ENCODE results near the gene THADA. TPM values are rescaled to one million over a fixed set of nuclear protein-coding genes. Genes with fewer than 3 reads are reported as not detected.
A peak's percentile ranks its signal among the peaks of the same experiment; 100 is the strongest.

THADA gene
- total RNA-seq, 4 donors from 2014 or later, result 49.9 to 90.2 (median 65.2) TPM

- no peak for TF ChIP-seq POLR2A (IDR thresholded peaks at IDR 0.05)
- TF ChIP-seq, protein P1, sequence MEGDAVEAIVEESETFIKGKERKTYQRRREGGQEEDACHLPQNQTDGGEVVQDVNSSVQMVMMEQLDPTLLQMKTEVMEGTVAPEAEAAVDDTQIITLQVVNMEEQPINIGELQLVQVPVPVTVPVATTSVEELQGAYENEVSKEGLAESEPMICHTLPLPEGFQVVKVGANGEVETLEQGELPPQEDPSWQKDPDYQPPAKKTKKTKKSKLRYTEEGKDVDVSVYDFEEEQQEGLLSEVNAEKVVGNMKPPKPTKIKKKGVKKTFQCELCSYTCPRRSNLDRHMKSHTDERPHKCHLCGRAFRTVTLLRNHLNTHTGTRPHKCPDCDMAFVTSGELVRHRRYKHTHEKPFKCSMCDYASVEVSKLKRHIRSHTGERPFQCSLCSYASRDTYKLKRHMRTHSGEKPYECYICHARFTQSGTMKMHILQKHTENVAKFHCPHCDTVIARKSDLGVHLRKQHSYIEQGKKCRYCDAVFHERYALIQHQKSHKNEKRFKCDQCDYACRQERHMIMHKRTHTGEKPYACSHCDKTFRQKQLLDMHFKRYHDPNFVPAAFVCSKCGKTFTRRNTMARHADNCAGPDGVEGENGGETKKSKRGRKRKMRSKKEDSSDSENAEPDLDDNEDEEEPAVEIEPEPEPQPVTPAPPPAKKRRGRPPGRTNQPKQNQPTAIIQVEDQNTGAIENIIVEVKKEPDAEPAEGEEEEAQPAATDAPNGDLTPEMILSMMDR (IDR thresholded peaks at IDR 0.05), result no peak
- Histone ChIP-seq H3K27ac (no peak overlapping the region), H3K9me3 (no peaks in the 10 kb centered on the region), H3K36me3 (peaks cover 0 to 10% of the 10 kb centered on the region in 2 donors), H3K4me3 (replicated peaks in 1 of 3) (no peak overlapping the region), H3K27me3 (no peaks in the 10 kb centered on the region), H3K4me1 (peaks cover 21 to 29% of the 10 kb centered on the region in 2 donors)
- 82 to 91% methylated on average over 9 of the region's 9 CpGs for WGBS, 2 donors
- intact Hi-C loops (cut with DNase I), result loop anchor here (5.0 kb wide), 3 partner anchors 101 to 256 kb away; no protein-coding TSS in a partner anchor
- DNase-seq, result no peak
Measured at GRCh38 chr2:43233218-43234212, 362.3 kb downstream of the THADA start.

DNA sequence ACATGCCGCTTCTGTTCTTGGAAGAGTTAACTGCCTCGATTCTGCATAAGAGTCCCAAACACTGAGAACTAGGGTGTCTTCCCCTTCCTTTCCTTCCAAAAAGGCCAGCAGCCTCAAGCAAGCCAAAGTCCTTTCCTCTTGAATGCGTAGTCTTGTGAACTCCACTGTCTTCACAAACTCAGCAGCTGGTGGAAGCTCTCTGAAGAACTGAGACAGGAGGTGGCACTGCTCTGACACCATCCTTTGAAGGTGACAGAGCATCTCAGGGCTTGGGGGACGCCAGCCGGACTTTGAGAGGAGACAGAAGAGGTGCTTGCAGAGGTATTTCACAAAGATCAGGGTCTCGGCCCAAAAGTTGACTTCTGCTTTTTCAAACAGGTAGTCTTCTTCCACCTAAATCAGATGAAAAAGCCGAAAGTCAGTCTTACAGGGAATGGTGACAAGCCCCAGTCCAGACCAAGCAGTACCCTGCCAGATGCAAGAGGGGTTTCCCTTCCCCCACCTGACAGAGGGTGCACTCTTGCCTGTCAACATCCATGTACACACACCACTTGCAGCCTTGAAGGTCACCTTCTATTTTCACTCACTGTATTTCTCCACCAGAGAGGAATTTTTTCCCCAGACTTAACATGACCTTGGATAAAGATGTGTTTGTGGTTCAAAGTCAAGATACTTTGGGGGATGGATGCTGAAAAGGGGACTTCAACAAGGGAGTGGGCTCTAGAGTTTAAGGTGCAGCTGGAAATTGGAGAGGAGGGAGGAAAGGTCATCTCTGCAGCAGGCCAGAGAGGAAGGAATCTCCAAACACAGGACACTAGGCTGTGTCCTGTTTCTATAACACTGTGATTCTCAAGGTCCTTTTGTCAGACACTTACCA, 364.6 kb downstream of the THADA start:
- H3K27me3 ChIP-seq, result no peaks in the 10 kb centered on the region
- peaks cover 1 to 12% of the 10 kb centered on the region in 2 donors for H3K36me3 ChIP-seq
- WGBS, 2 donors, result 89% methylated on average over 7 of the region's 7 CpGs
- H3K27ac ChIP-seq, result peak overlapping the region in 2 of 3 donors; percentile 31 to 37
- no peak for TF ChIP-seq POLR2A (IDR thresholded peaks at IDR 0.05)
- TF ChIP-seq, protein P1 (IDR thresholded peaks at IDR 0.05), result no peak
- intact Hi-C loops (cut with DNase I), result loop anchor here (5.0 kb wide), 3 partner anchors 99 to 254 kb away; no protein-coding TSS in a partner anchor
- DNase-seq, result no peak
- no peak overlapping the region for H3K4me3 ChIP-seq (replicated peaks in 1 of 3)
- H3K4me1 ChIP-seq, result peaks cover 25 to 29% of the 10 kb centered on the region in 2 donors
- no peaks in the 10 kb centered on the region for H3K9me3 ChIP-seq

- WGBS, 2 donors, result 84% methylated on average over 4 of the region's 4 CpGs
- peak overlapping the region in 2 of 3 donors; percentile 21 to 37 for H3K27ac ChIP-seq
- intact Hi-C loops (cut with DNase I), result loop anchor here (5.0 kb wide), 3 partner anchors 98 to 253 kb away; no protein-coding TSS in a partner anchor
Measured at GRCh38 chr2:43230351-43230885, 365.4 kb downstream of the THADA start.

More at GRCh38 chr2:43230351-43230885, 365.4 kb downstream of the THADA start:
- H3K4me1 ChIP-seq, result peaks cover 20 to 22% of the 10 kb centered on the region in 2 donors
- TF ChIP-seq, protein P1 (IDR thresholded peaks at IDR 0.05), result no peak
- TF ChIP-seq POLR2A (IDR thresholded peaks at IDR 0.05), result no peak
- no peaks in the 10 kb centered on the region for H3K9me3 ChIP-seq
- DNase-seq, result no peak
- H3K36me3 ChIP-seq, result peaks cover 9 to 19% of the 10 kb centered on the region in 2 donors
- no peak overlapping the region for H3K4me3 ChIP-seq (replicated peaks in 1 of 3)
- H3K27me3 ChIP-seq, result no peaks in the 10 kb centered on the region

Data from thyroid gland (tissue), 4 donors.